Epithelial cell of prostate (primary cell): ENCODE data around the gene ANO1.
"Not testable (repeated sequence)": the region's sequence is repeated elsewhere in the genome, so short reads cannot be mapped to it uniquely, and the experiment has no call there.

Source experiments
- DNase-seq: peaks from one replicate; pipeline ENCODE4 v3.0.0-alpha.2; 2011; ENCODE audit warnings: low read depth, low spot score
- H3K27ac ChIP-seq: fragments of 450-650 bp; 2 replicates; pipeline ENCODE4 v1.5.1; 2017; ENCODE audit warnings: mild to moderate bottlenecking

The ANO1 gene

GRCh38 chr11:70180906-70181305 lies 102.8 kb downstream of the ANO1 start:
- H3K27ac ChIP-seq, result no peak overlapping the region

GRCh38 chr11:70182266-70182665 lies 104.1 kb downstream of the ANO1 start:
- no peak for DNase-seq

More at GRCh38 chr11:70180906-70181305, 102.8 kb downstream of the ANO1 start:
- DNase-seq, result no peak

GRCh38 chr11:70183032-70183431 lies 104.9 kb downstream of the ANO1 start:
- no peak overlapping the region for H3K27ac ChIP-seq
- DNase-seq, result no peak

More at GRCh38 chr11:70182266-70182665, 104.1 kb downstream of the ANO1 start:
- H3K27ac ChIP-seq, result no peak overlapping the region

- H3K27ac ChIP-seq, result no peak overlapping the region
- DNase-seq, result no peak
These were observed 105.5 kb downstream of the ANO1 start for GRCh38 chr11:70183483-70184176.

- H3K27ac ChIP-seq, result no peak overlapping the region
These were observed 106.3 kb downstream of the ANO1 start for GRCh38 chr11:70184396-70184795.

GRCh38 chr11:70185348-70186055 lies 107.4 kb downstream of the ANO1 start:
- no peak overlapping the region for H3K27ac ChIP-seq
- DNase-seq, result no peak

More at GRCh38 chr11:70184396-70184795, 106.3 kb downstream of the ANO1 start:
- no peak for DNase-seq

GRCh38 chr11:70186420-70186819 lies 108.3 kb downstream of the ANO1 start:
- DNase-seq, result no peak
- H3K27ac ChIP-seq, result no peak overlapping the region

GRCh38 chr11:70186936-70187335 lies 108.8 kb downstream of the ANO1 start:
- H3K27ac ChIP-seq, result no peak overlapping the region
- no peak for DNase-seq

- no peak overlapping the region for H3K27ac ChIP-seq
- no peak for DNase-seq
These were observed 109.7 kb downstream of the ANO1 start for GRCh38 chr11:70187771-70188170.

GRCh38 chr11:70189622-70190021 lies 111.5 kb downstream of the ANO1 start:
- no peak for DNase-seq
- no peak overlapping the region for H3K27ac ChIP-seq

GRCh38 chr11:70191495-70192140 lies 113.5 kb downstream of the ANO1 start:
- no peak overlapping the region for H3K27ac ChIP-seq
- no peak for DNase-seq

- no peak overlapping the region for H3K27ac ChIP-seq
- no peak for DNase-seq
These were observed 114.7 kb downstream of the ANO1 start for GRCh38 chr11:70192666-70193410.

- no peak overlapping the region for H3K27ac ChIP-seq
- no peak for DNase-seq
These were observed 115.5 kb downstream of the ANO1 start for GRCh38 chr11:70193411-70194292.

GRCh38 chr11:70194792-70195791 lies 117.0 kb downstream of the ANO1 start:
- H3K27ac ChIP-seq, result no peak overlapping the region

GRCh38 chr11:70200212-70200844 lies 122.2 kb downstream of the ANO1 start:
- H3K27ac ChIP-seq, result no peak overlapping the region

More at GRCh38 chr11:70194792-70195791, 117.0 kb downstream of the ANO1 start:
- DNase-seq, result no peak

GRCh38 chr11:70201047-70201446 lies 122.9 kb downstream of the ANO1 start:
- DNase-seq, H3K27ac ChIP-seq: not testable (repeated sequence)

More at GRCh38 chr11:70200212-70200844, 122.2 kb downstream of the ANO1 start:
- DNase-seq, result no peak
